ENCODE measurements around the gene SLC35F3. TPM values are rescaled to one million over a fixed set of nuclear protein-coding genes. Genes with fewer than 3 reads are reported as not detected.

SLC35F3 gene
- total RNA-seq, 1 donor from 2014 or later, result 0.57 TPM

- no peak for DNase-seq (ENCODE audit: low read depth)
- no peak for FAIRE-seq
- Histone ChIP-seq H4K20me1 (ENCODE audit: insufficient read depth, low read length) (peaks cover 12% of the 10 kb centered on the region), H3K4me1 (ENCODE audit: insufficient read depth, low read length) (peaks cover 5% of the 10 kb centered on the region), H3K27me3 (ENCODE audit: insufficient read depth, low read length) (peaks cover 3% of the 10 kb centered on the region), H3K4me2 (ENCODE audit: low read length) (no peak overlapping the region), H3K79me2 (ENCODE audit: insufficient read depth, low read length) (no peaks in the 10 kb centered on the region), H3K36me3 (ENCODE audit: insufficient read depth, low read length) (no peaks in the 10 kb centered on the region), H3K4me3 (ENCODE audit: insufficient read depth, low read depth, low read length) (no peak overlapping the region), H3K9ac (ENCODE audit: low read length) (no peak overlapping the region), H3K9me3 (ENCODE audit: insufficient read depth, low read depth, low read length) (no peaks in the 10 kb centered on the region), H3K27ac (ENCODE audit: low read depth, low read length) (no peak overlapping the region), H2AFZ (ENCODE audit: low read depth, low read length) (no peak overlapping the region)
- H3K36me3 Mint-ChIP-seq (ENCODE audit: low read depth, unreplicated experiment), result no peaks in the 10 kb centered on the region
- H3K27me3 Mint-ChIP-seq (ENCODE audit: low read depth, unreplicated experiment), result peaks cover 38% of the 10 kb centered on the region
- H3K4me1 Mint-ChIP-seq (ENCODE audit: low read depth, unreplicated experiment), result no peaks in the 10 kb centered on the region
- H3K9me3 Mint-ChIP-seq (ENCODE audit: unreplicated experiment), result peaks cover 4% of the 10 kb centered on the region
- TF ChIP-seq EZH2 (IDR thresholded peaks at IDR 0.05; ENCODE audit: insufficient read depth, low read length), result no peak
- no peak overlapping the region for H3K27ac Mint-ChIP-seq (ENCODE audit: unreplicated experiment)
- no peak overlapping the region for H3K4me3 Mint-ChIP-seq (ENCODE audit: unreplicated experiment)
Measured at GRCh38 chr1:234216116-234216703, 311.7 kb downstream of the SLC35F3 start.

- no peak overlapping the region for H2AFZ ChIP-seq (ENCODE audit: low read depth, low read length)
- TF ChIP-seq CTCF (IDR thresholded peaks at IDR 0.05; ENCODE audit: insufficient read depth, low read depth, low read length) (no peak), EZH2 (IDR thresholded peaks at IDR 0.05; ENCODE audit: insufficient read depth, low read length) (no peak)
- H3K4me2 ChIP-seq (ENCODE audit: low read length), result no peak overlapping the region
- no peak overlapping the region for H3K9ac ChIP-seq (ENCODE audit: low read length)
- no peaks in the 10 kb centered on the region for H3K36me3 ChIP-seq (ENCODE audit: insufficient read depth, low read length)
- peak overlapping the region; percentile 59 for H3K27ac Mint-ChIP-seq (ENCODE audit: unreplicated experiment)
- no peaks in the 10 kb centered on the region for H3K4me1 Mint-ChIP-seq (ENCODE audit: low read depth, unreplicated experiment)
- H3K4me3 Mint-ChIP-seq (ENCODE audit: unreplicated experiment), result no peak overlapping the region
- H4K20me1 ChIP-seq (ENCODE audit: insufficient read depth, low read length), result peaks cover 12% of the 10 kb centered on the region
- H3K9me3 ChIP-seq (ENCODE audit: insufficient read depth, low read depth, low read length), result no peaks in the 10 kb centered on the region
- H3K36me3 Mint-ChIP-seq (ENCODE audit: low read depth, unreplicated experiment), result no peaks in the 10 kb centered on the region
- peaks cover 4% of the 10 kb centered on the region for H3K9me3 Mint-ChIP-seq (ENCODE audit: unreplicated experiment)
- DNase-seq (ENCODE audit: low read depth) (no peak), FAIRE-seq (no peak)
- no peak overlapping the region for H3K4me3 ChIP-seq (ENCODE audit: insufficient read depth, low read depth, low read length)
- peaks cover 5% of the 10 kb centered on the region for H3K4me1 ChIP-seq (ENCODE audit: insufficient read depth, low read length)
- peaks cover 3% of the 10 kb centered on the region for H3K27me3 ChIP-seq (ENCODE audit: insufficient read depth, low read length)
- no peaks in the 10 kb centered on the region for H3K79me2 ChIP-seq (ENCODE audit: insufficient read depth, low read length)
- H3K27ac ChIP-seq (ENCODE audit: low read depth, low read length), result no peak overlapping the region
- H3K27me3 Mint-ChIP-seq (ENCODE audit: low read depth, unreplicated experiment), result peaks cover 38% of the 10 kb centered on the region
Measured at GRCh38 chr1:234217316-234217840, 312.9 kb downstream of the SLC35F3 start.

- no peak overlapping the region for H3K4me3 Mint-ChIP-seq (ENCODE audit: unreplicated experiment)
- no peaks in the 10 kb centered on the region for H3K36me3 Mint-ChIP-seq (ENCODE audit: low read depth, unreplicated experiment)
- Histone ChIP-seq H3K4me1 (ENCODE audit: insufficient read depth, low read length) (peaks cover 5% of the 10 kb centered on the region), H3K79me2 (ENCODE audit: insufficient read depth, low read length) (no peaks in the 10 kb centered on the region), H3K9me3 (ENCODE audit: insufficient read depth, low read depth, low read length) (no peaks in the 10 kb centered on the region), H3K4me3 (ENCODE audit: insufficient read depth, low read depth, low read length) (no peak overlapping the region), H3K4me2 (ENCODE audit: low read length) (no peak overlapping the region), H3K27ac (ENCODE audit: low read depth, low read length) (no peak overlapping the region), H2AFZ (ENCODE audit: low read depth, low read length) (no peak overlapping the region), H3K36me3 (ENCODE audit: insufficient read depth, low read length) (no peaks in the 10 kb centered on the region), H4K20me1 (ENCODE audit: insufficient read depth, low read length) (peaks cover 11% of the 10 kb centered on the region), H3K9ac (ENCODE audit: low read length) (no peak overlapping the region), H3K27me3 (ENCODE audit: insufficient read depth, low read length) (peaks cover 3% of the 10 kb centered on the region)
- no peaks in the 10 kb centered on the region for H3K4me1 Mint-ChIP-seq (ENCODE audit: low read depth, unreplicated experiment)
- FAIRE-seq (no peak), DNase-seq (ENCODE audit: low read depth) (no peak)
- no peak overlapping the region for H3K27ac Mint-ChIP-seq (ENCODE audit: unreplicated experiment)
- peaks cover 34% of the 10 kb centered on the region for H3K27me3 Mint-ChIP-seq (ENCODE audit: low read depth, unreplicated experiment)
- H3K9me3 Mint-ChIP-seq (ENCODE audit: unreplicated experiment), result peaks cover 4% of the 10 kb centered on the region
- no peak for TF ChIP-seq CTCF (IDR thresholded peaks at IDR 0.05; ENCODE audit: insufficient read depth, low read depth, low read length)
Measured at GRCh38 chr1:234218078-234218477, 313.6 kb downstream of the SLC35F3 start.

Data from astrocyte (in vitro differentiated cells and primary cell).